C4-2B (cell line): Measurements from ENCODE around the gene SYTL5.

Source experiments
- H3K27ac ChIP-seq: fragments of 450-650 bp; 2 replicates; pipeline ENCODE4 v1.5.1; 2017
- CTCF ChIP-seq: fragments of 450-650 bp; conservative IDR thresholded peaks from 2 replicates; pipeline ENCODE4 v1.5.1; 2017; ENCODE audit warnings: mild to moderate bottlenecking
- ZFX ChIP-seq: fragments of 450-650 bp; IDR thresholded peaks from 2 replicates; pipeline ENCODE4 v1.6.1; 2017

The SYTL5 gene

GRCh38 chrX:38028300-38028699 lies 21.9 kb downstream of the SYTL5 start:
- TF ChIP-seq CTCF = no peak
- no peak for TF ChIP-seq ZFX
- H3K27ac ChIP-seq = no peak overlapping the region

- TF ChIP-seq CTCF = no peak
- TF ChIP-seq ZFX = no peak
- H3K27ac ChIP-seq = no peak overlapping the region
Measured at GRCh38 chrX:38036466-38036865, 30.1 kb downstream of the SYTL5 start.

GRCh38 chrX:38038501-38038900 lies 32.1 kb downstream of the SYTL5 start:
- H3K27ac ChIP-seq = no peak overlapping the region
- TF ChIP-seq CTCF = no peak
- no peak for TF ChIP-seq ZFX

GRCh38 chrX:38041237-38041636 lies 34.9 kb downstream of the SYTL5 start:
- TF ChIP-seq ZFX (no peak), CTCF (no peak)
- no peak overlapping the region for H3K27ac ChIP-seq

- no peak overlapping the region for H3K27ac ChIP-seq
- no peak for TF ChIP-seq ZFX
- no peak for TF ChIP-seq CTCF
Measured at GRCh38 chrX:38044701-38045100, 38.3 kb downstream of the SYTL5 start.

- TF ChIP-seq ZFX = no peak
- no peak for TF ChIP-seq CTCF
- H3K27ac ChIP-seq = no peak overlapping the region; the same call in 1 of the 2 replicates
Measured at GRCh38 chrX:38045538-38046096, 39.3 kb downstream of the SYTL5 start.

GRCh38 chrX:38048886-38049285 lies 42.5 kb downstream of the SYTL5 start:
- no peak overlapping the region for H3K27ac ChIP-seq

More at GRCh38 chrX:38048886-38049285, 42.5 kb downstream of the SYTL5 start:
- no peak for TF ChIP-seq ZFX
- no peak for TF ChIP-seq CTCF
